GM12878 (cell line): ENCODE measurements around the gene GMPPA. TPM values are rescaled to one million over a fixed set of nuclear protein-coding genes. Genes with fewer than 3 reads are reported as not detected.

Experiments
- ATAC-seq: fragments of 200-7000 bp; cut with Tn5 transposase; 3 replicates; pipeline ENCODE4 v1.9.1; 2020; ENCODE audit warnings: mild to moderate bottlenecking, moderate library complexity
- BruUV-seq: library from RNA; stranded (reverse); fragments of 400-500 nt; replicated peaks from 2 replicates; lab custom pipeline; 2021; lab: Mats Ljungman, UMichigan
- CTCF ChIA-PET: fragments of 300-600 bp; sonication (Branson Sonifier 250); formaldehyde crosslinking; extraction: SDS; loops from one replicate; lab custom pipeline; 2021; ENCODE audit warnings: inconsistent platforms; lab: Yijun Ruan, JAX
- POLR2A ChIA-PET: fragments of 350-600 bp; formaldehyde crosslinking; extraction: SDS; loops from one replicate; lab custom pipeline; 2021; ENCODE audit warnings: inconsistent platforms; lab: Charles Lee
- RAD21 ChIA-PET: fragments of 300-600 bp; sonication (Branson Sonifier 250); formaldehyde crosslinking; loops from one replicate; lab custom pipeline; 2023; ENCODE audit warnings: antibody characterized with exemption; ENCODE audit not compliant: unreplicated experiment; lab: Charles Lee
- SMC1A ChIA-PET: fragments of 300-600 bp; sonication (Branson Sonifier 250); formaldehyde crosslinking; loops from one replicate; lab custom pipeline; 2023; ENCODE audit not compliant: unreplicated experiment, uncharacterized antibody; lab: Charles Lee
- DNase-seq: peaks from one replicate; pipeline ENCODE4 v3.0.0-alpha.2; 2011; ENCODE audit warnings: low read depth, low spot score
- FAIRE-seq: peaks from 3 replicates; lab custom pipeline; 2011; peaks lifted over from hg19 to GRCh38; lab: Jason Lieb, UNC
- H2AFZ ChIP-seq: 2 replicates; pipeline ENCODE4 v1.6.0; 2011; ENCODE audit warnings: low read depth, low read length, control low read depth; ENCODE audit not compliant: control insufficient read depth
- H3K27ac ChIP-seq: 2 replicates; pipeline ENCODE4 v1.5.1; 2011; ENCODE audit warnings: control low read depth; ENCODE audit not compliant: control insufficient read depth, insufficient read depth
- H3K27me3 ChIP-seq, 2 experiments: replicated peaks in 1 of 2; 2 replicates each; pipeline versions ENCODE4 v1.6.0 to v1.6.1; 2011; ENCODE audit warnings: low read length in 1 of 2; ENCODE audit not compliant: control insufficient read depth in 2 of 2, insufficient read depth in 2 of 2
- H3K36me3 ChIP-seq, 2 experiments: 2 replicates each; pipeline ENCODE4 v1.5.1; 2011; ENCODE audit warnings: low read length in 1 of 2; ENCODE audit not compliant: control insufficient read depth in 2 of 2, insufficient read depth in 2 of 2
- H3K4me1 ChIP-seq: 2 replicates; pipeline ENCODE4 v1.6.1; 2011; ENCODE audit warnings: mild to moderate bottlenecking, low read length, moderate library complexity, mixed read lengths; ENCODE audit not compliant: control insufficient read depth, insufficient read depth
- H3K4me2 ChIP-seq: 2 replicates; pipeline ENCODE4 v1.6.0; 2011; ENCODE audit warnings: control low read depth; ENCODE audit not compliant: control insufficient read depth, insufficient read depth
- H3K4me3 ChIP-seq: fragments of 200-600 bp; sonication (generic); 2 replicates; pipeline ENCODE4 v1.5.1; 2016
- H3K79me2 ChIP-seq: 2 replicates; pipeline ENCODE4 v1.6.0; 2011; ENCODE audit warnings: low read length; ENCODE audit not compliant: control insufficient read depth, insufficient read depth
- H3K9ac ChIP-seq: 2 replicates; pipeline ENCODE4 v1.8.0; 2011; ENCODE audit warnings: low read length, control low read depth, mixed read lengths; ENCODE audit not compliant: control insufficient read depth, insufficient read depth
- H3K9me3 ChIP-seq: replicated peaks from 3 replicates; pipeline ENCODE4 v1.5.1; 2011; ENCODE audit warnings: mild to moderate bottlenecking, low read length; ENCODE audit not compliant: control insufficient read depth, insufficient read depth
- H4K20me1 ChIP-seq: 2 replicates; pipeline ENCODE4 v1.6.0; 2011; ENCODE audit not compliant: control insufficient read depth, insufficient read depth
- CEBPB ChIP-seq, 2 experiments: fragments of 150-350 bp in 1 of 2; IDR thresholded peaks; 2 replicates each; pipeline ENCODE4 v1.6.1; 2012 to 2014; ENCODE audit warnings: low read depth in 2 of 2, low read length in 2 of 2, borderline replicate concordance in 1 of 2, inconsistent platforms in 1 of 2
- HDAC6 ChIP-seq: fragments of 200-600 bp; sonication (generic); IDR thresholded peaks from one replicate; pipeline ENCODE4 v1.8.0; 2017; ENCODE audit warnings: antibody characterized with exemption; ENCODE audit not compliant: unreplicated experiment
- IRF4 ChIP-seq: IDR thresholded peaks from 2 replicates; pipeline ENCODE4 v1.6.1; 2011; ENCODE audit warnings: low read depth, low read length
- MAX ChIP-seq: IDR thresholded peaks from 2 replicates; pipeline ENCODE4 v1.6.1; 2012; ENCODE audit warnings: low read depth, low read length, improper control_type of control experiment
- NFXL1 ChIP-seq: fragments of 450-650 bp; IDR thresholded peaks from 2 replicates; pipeline ENCODE4 v1.6.1; 2017; ENCODE audit warnings: antibody characterized with exemption, mild to moderate bottlenecking, borderline replicate concordance
- PAX8 ChIP-seq: fragments of 450-650 bp; IDR thresholded peaks from 2 replicates; pipeline ENCODE4 v1.6.1; 2017; ENCODE audit warnings: mild to moderate bottlenecking, moderate library complexity
- POU2F2 ChIP-seq: IDR thresholded peaks from 3 replicates; pipeline ENCODE4 v1.6.1; 2011; ENCODE audit warnings: low read depth, mild to moderate bottlenecking, low read length, borderline replicate concordance
- RB1 ChIP-seq: fragments of 450-650 bp; formaldehyde crosslinking; IDR thresholded peaks from 2 replicates; pipeline ENCODE4 v1.6.1; 2017; ENCODE audit warnings: mild to moderate bottlenecking, borderline replicate concordance
- RFX5 ChIP-seq: IDR thresholded peaks from 2 replicates; pipeline ENCODE4 v1.6.1; 2011; ENCODE audit warnings: low read depth, low read length, improper control_type of control experiment
- SREBF2 ChIP-seq: IDR thresholded peaks from 2 replicates; pipeline ENCODE4 v1.6.1; 2012; ENCODE audit warnings: mild to moderate bottlenecking, low read length
- STAT3 ChIP-seq: IDR thresholded peaks from 2 replicates; pipeline ENCODE4 v1.6.1; 2011; ENCODE audit warnings: low read depth, low read length, improper control_type of control experiment
- TCF7 ChIP-seq: IDR thresholded peaks from 2 replicates; pipeline ENCODE4 v1.6.1; 2014; ENCODE audit warnings: antibody characterized with exemption, borderline replicate concordance
- YBX1 ChIP-seq: fragments of 450-650 bp; IDR thresholded peaks from 2 replicates; pipeline ENCODE4 v1.6.1; 2016; ENCODE audit warnings: antibody characterized with exemption
- YY1 ChIP-seq: IDR thresholded peaks from 2 replicates; pipeline ENCODE4 v1.6.1; 2011; ENCODE audit warnings: low read depth, mild to moderate bottlenecking, low read length
- ZNF384 ChIP-seq: IDR thresholded peaks from 2 replicates; pipeline ENCODE4 v1.6.1; 2012; ENCODE audit warnings: low read depth, mild to moderate bottlenecking, low read length, improper control_type of control experiment, borderline replicate concordance
- ZZZ3 ChIP-seq: IDR thresholded peaks from 2 replicates; pipeline ENCODE4 v1.6.1; 2011; ENCODE audit warnings: low read depth; ENCODE audit not compliant: control insufficient read depth, insufficient read length
- WGBS: methylation state at CpG from one replicate; pipeline ENCODE4 v1.1.6; 2016; ENCODE audit warnings: low lambda C conversion rate; ENCODE audit not compliant: insufficient replicate concordance, insufficient coverage; ENCODE audit errors: missing lambda C conversion rate; 5-methylcytosine and 5-hydroxymethylcytosine counted together
- in situ Hi-C: fragments of 300-500 bp; cut with MboI; formaldehyde crosslinking; loops from 9 replicates; pipeline ENCODE4 v1.14.3; 2018; ENCODE audit warnings: mixed read lengths
- intact Hi-C: fragments of 100-400 bp; cut with micrococcal nuclease; formaldehyde crosslinking; loops from one replicate; pipeline ENCODE4 v1.14.2; 2022; ENCODE audit not compliant: unreplicated experiment
- polyA plus RNA-seq, 11 experiments: library from polyadenylated mRNA; depleted of rRNA in 4 of 11; unstranded in 6 of 11; stranded (reverse) in 5 of 11; fragments of >200 nt; fragmentation: Nextera tagmentation in 4 of 11; fragmentation: Illumina TruSeq in 1 of 11; extraction: Ambion mirVana in 4 of 11; extraction: Trizol in 1 of 11; gene quantifications; 1 replicate in 1 of 11; 2 replicates in 10 of 11; pipeline versions ENCODE4 v1.2.1 to v1.2.3, GENCODE V29; 2011 to 2016; ENCODE audit warnings: inconsistent platforms in 2 of 11, missing spikeins in 2 of 11, low read depth in 1 of 11
- total RNA-seq, 4 experiments: library from RNA; depleted of rRNA in 3 of 4; stranded (reverse); fragments of >200 nt in 3 of 4; fragmentation: Illumina TruSeq in 1 of 4; extraction: Trizol in 1 of 4; gene quantifications; 2 replicates each; pipeline versions ENCODE4 v1.2.1 to v1.2.3, GENCODE V29; 2013 to 2021
- TF ChIP-seq, protein P1 (sequence below), 3 experiments: IDR thresholded peaks in 2 of 3; conservative IDR thresholded peaks in 1 of 3; 2 replicates each; pipeline ENCODE4 v1.5.1; 2011; ENCODE audit warnings: low read depth in 3 of 3, low read length in 3 of 3, mild to moderate bottlenecking in 3 of 3, control low read depth in 2 of 3, moderate library complexity in 2 of 3, inconsistent platforms in 1 of 3, mixed read lengths in 1 of 3; ENCODE audit not compliant: control insufficient read depth in 2 of 3, insufficient read depth in 1 of 3; ENCODE audit errors: extremely low read depth in 1 of 3
- TF ChIP-seq, protein P2 (sequence below): fragments of 450-650 bp; formaldehyde crosslinking; IDR thresholded peaks from 2 replicates; pipeline ENCODE4 v1.4.0; 2022; ENCODE audit warnings: mild to moderate bottlenecking, moderate library complexity

GMPPA gene
- total and polyA plus RNA-seq, 10 of the 15 experiments (the other 5 are each of a cell fraction or from before 2014, with no cell fraction given) = 1.9 to 83.2 (median 45.0) TPM

DNA sequence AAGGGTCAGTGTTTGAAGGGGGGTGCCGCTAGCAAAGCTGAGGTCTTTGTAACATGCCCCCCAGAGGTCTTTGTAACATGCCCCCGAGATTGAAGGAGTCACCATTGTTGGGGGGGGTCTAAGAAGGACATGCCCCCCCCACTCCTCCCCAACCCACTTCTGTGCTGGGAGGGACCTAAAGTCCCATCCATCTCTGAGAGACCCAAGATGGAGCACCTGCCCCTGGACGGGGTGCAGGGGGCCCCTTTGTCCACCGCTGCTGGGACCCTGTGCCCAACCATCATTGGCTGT is 9.7 kb downstream of the GMPPA start:
- ATAC-seq (no peak), FAIRE-seq (no peak), DNase-seq (no peak)
- ChIA-PET POLR2A (no interaction called here), RAD21 (interaction anchor here (2.4 kb wide), 1 partner anchor 10 kb away, joined by 8 read pairs; the partner anchor contains the start of gene GMPPA), CTCF (interaction anchor here (0.9 to 3.4 kb wide), 3 partner anchors 9 to 21 kb away, joined by 3 to 26 read pairs (median 9); partner anchors contain the start of gene GMPPA), SMC1A (interaction anchor here (0.8 kb wide), 1 partner anchor 13 kb away, joined by 4 read pairs; a partner anchor contains a TSS)
- H4K20me1 ChIP-seq = no peaks in the 10 kb centered on the region
- H3K4me3 ChIP-seq = no peak overlapping the region
- intact Hi-C loops = no loop called here
- no peaks in the 10 kb centered on the region for H3K4me1 ChIP-seq
- no TSS peak for BruUV-seq
- H3K9ac ChIP-seq = no peak overlapping the region
- H3K27ac ChIP-seq = no peak overlapping the region
- H3K4me2 ChIP-seq = no peak overlapping the region
- no peak for TF ChIP-seq POU2F2
- TF ChIP-seq STAT3 = no peak
- no peak for TF ChIP-seq ZZZ3
- no peak for TF ChIP-seq YY1
- TF ChIP-seq, protein P1, sequence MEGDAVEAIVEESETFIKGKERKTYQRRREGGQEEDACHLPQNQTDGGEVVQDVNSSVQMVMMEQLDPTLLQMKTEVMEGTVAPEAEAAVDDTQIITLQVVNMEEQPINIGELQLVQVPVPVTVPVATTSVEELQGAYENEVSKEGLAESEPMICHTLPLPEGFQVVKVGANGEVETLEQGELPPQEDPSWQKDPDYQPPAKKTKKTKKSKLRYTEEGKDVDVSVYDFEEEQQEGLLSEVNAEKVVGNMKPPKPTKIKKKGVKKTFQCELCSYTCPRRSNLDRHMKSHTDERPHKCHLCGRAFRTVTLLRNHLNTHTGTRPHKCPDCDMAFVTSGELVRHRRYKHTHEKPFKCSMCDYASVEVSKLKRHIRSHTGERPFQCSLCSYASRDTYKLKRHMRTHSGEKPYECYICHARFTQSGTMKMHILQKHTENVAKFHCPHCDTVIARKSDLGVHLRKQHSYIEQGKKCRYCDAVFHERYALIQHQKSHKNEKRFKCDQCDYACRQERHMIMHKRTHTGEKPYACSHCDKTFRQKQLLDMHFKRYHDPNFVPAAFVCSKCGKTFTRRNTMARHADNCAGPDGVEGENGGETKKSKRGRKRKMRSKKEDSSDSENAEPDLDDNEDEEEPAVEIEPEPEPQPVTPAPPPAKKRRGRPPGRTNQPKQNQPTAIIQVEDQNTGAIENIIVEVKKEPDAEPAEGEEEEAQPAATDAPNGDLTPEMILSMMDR (IDR thresholded peaks at IDR 0.05 in 2 of 3, conservative IDR thresholded peaks at IDR 0.05 in 1 of 3; ENCODE audit: control insufficient read depth in 2 of 3, extremely low read depth in 1 of 3, insufficient read depth in 1 of 3, low read depth in 3 of 3, low read length in 3 of 3) = no peak
- TF ChIP-seq, protein P2, sequence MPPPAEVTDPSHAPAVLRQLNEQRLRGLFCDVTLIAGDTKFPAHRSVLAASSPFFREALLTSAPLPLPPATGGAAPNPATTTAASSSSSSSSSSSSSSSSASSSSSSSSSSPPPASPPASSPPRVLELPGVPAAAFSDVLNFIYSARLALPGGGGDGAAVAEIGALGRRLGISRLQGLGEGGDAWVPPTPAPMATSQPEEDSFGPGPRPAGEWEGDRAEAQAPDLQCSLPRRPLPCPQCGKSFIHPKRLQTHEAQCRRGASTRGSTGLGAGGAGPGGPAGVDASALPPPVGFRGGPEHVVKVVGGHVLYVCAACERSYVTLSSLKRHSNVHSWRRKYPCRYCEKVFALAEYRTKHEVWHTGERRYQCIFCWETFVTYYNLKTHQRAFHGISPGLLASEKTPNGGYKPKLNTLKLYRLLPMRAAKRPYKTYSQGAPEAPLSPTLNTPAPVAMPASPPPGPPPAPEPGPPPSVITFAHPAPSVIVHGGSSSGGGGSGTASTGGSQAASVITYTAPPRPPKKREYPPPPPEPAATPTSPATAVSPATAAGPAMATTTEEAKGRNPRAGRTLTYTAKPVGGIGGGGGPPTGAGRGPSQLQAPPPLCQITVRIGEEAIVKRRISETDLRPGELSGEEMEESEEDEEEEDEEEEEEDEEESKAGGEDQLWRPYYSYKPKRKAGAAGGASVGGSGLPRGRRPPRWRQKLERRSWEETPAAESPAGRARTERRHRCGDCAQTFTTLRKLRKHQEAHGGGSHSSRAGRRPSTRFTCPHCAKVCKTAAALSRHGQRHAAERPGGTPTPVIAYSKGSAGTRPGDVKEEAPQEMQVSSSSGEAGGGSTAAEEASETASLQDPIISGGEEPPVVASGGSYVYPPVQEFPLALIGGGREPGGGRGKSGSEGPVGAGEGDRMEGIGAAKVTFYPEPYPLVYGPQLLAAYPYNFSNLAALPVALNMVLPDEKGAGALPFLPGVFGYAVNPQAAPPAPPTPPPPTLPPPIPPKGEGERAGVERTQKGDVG (CRISPR knock-in tag) = no peak
- TF ChIP-seq PAX8 = no peak
- TF ChIP-seq YBX1 = no peak
- no peak for TF ChIP-seq MAX
- no peak for TF ChIP-seq RB1
- no peak for TF ChIP-seq RFX5
- TF ChIP-seq NFXL1 = no peak
- no peak for TF ChIP-seq CEBPB (IDR thresholded peaks at IDR 0.05; ENCODE audit: borderline replicate concordance in 1 of 2, low read depth in 2 of 2, low read length in 2 of 2)
- TF ChIP-seq SREBF2 = no peak
- no peak for TF ChIP-seq TCF7
- no peak for TF ChIP-seq HDAC6
- no peak for TF ChIP-seq ZNF384
- no peak for TF ChIP-seq IRF4
- no peaks in the 10 kb centered on the region for H3K9me3 ChIP-seq
- H2AFZ ChIP-seq = no peak overlapping the region
- in situ Hi-C loops = no loop called here
- peaks cover 0 to 7% of the 10 kb centered on the region in 2 experiments; a peak in 2 of 4 replicates for H3K36me3 ChIP-seq
- no peaks in the 10 kb centered on the region for H3K79me2 ChIP-seq
- H3K27me3 ChIP-seq = peaks cover 6 to 9% of the 10 kb centered on the region in 2 experiments; a peak in 3 of 4 replicates
- WGBS = 100% methylated on average over 4 of the region's 4 CpGs
